IPS-11a (cell line): Measurements from ENCODE around the gene SUPT6H.
"Not testable (repeated sequence)": the region's sequence is repeated elsewhere in the genome, so short reads cannot be mapped to it uniquely, and the experiment has no call there.

Experiments
- H3K4me3 ChIP-seq: one replicate; pipeline ENCODE4 v1.5.1; 2013; ENCODE audit warnings: low read depth, low read length, control low read depth

The SUPT6H gene

GRCh38 chr17:28717578-28718332, 55.8 kb downstream of the SUPT6H start, which contains the start of gene RAB34:
RAB34 (minus strand) TSS chr17:28717868; CDS start chr17:28717266, 602 bp downstream.
- H3K4me3 ChIP-seq = peak within 1 kb of the TSS; percentile 85

- H3K4me3 ChIP-seq = peak overlapping the region; percentile 65
Observed at GRCh38 chr17:28718333-28719020, 56.5 kb downstream of the SUPT6H start.

GRCh38 chr17:28719021-28719433, 57.0 kb downstream of the SUPT6H start:
- H3K4me3 ChIP-seq = peak overlapping the region; percentile 65

- H3K4me3 ChIP-seq = peak overlapping the region; percentile 98
Observed at GRCh38 chr17:28720247-28720996, 58.4 kb downstream of the SUPT6H start.

- peak overlapping the region; percentile 98 for H3K4me3 ChIP-seq
Observed at GRCh38 chr17:28720997-28721329, 59.0 kb downstream of the SUPT6H start.

- H3K4me3 ChIP-seq = no peak overlapping the region
Observed at GRCh38 chr17:28722417-28723158, 60.6 kb downstream of the SUPT6H start.

GRCh38 chr17:28723159-28723835, 61.3 kb downstream of the SUPT6H start:
- no peak overlapping the region for H3K4me3 ChIP-seq

- not testable (repeated sequence) for H3K4me3 ChIP-seq
Observed at GRCh38 chr17:28723836-28724499, 62.0 kb downstream of the SUPT6H start.

- H3K4me3 ChIP-seq = peak overlapping the region; percentile 74
Observed at GRCh38 chr17:28724500-28725165, 62.6 kb downstream of the SUPT6H start.

GRCh38 chr17:28725166-28725659, 63.2 kb downstream of the SUPT6H start:
- H3K4me3 ChIP-seq = peak overlapping the region; percentile 74

- peak overlapping the region; percentile 74 for H3K4me3 ChIP-seq
Observed at GRCh38 chr17:28725660-28726225, 63.7 kb downstream of the SUPT6H start.

GRCh38 chr17:28726226-28726626, 64.2 kb downstream of the SUPT6H start, which contains the start of gene TLCD1:
TLCD1 (minus strand) TSS chr17:28726233; CDS start chr17:28726097, 136 bp downstream.
- H3K4me3 ChIP-seq = peak within 1 kb of the TSS; percentile 74

- peak overlapping the region; percentile 72 for H3K4me3 ChIP-seq
Observed at GRCh38 chr17:28726627-28727491, 64.9 kb downstream of the SUPT6H start.

GRCh38 chr17:28728364-28729200, 66.6 kb downstream of the SUPT6H start, which contains the start of gene NEK8:
NEK8 (plus strand) TSS chr17:28728788; CDS start chr17:28728814, 26 bp downstream.
- peak within 1 kb of the TSS; percentile 78 for H3K4me3 ChIP-seq

- H3K4me3 ChIP-seq = no peak overlapping the region
Observed at GRCh38 chr17:28729950-28730330, 67.9 kb downstream of the SUPT6H start.

GRCh38 chr17:28733346-28733745, 71.3 kb downstream of the SUPT6H start:
- H3K4me3 ChIP-seq = no peak overlapping the region
